RWPE2 (cell line): ENCODE measurements around the gene SH3D19.

Experiments used
- ATAC-seq: fragments of 200-7000 bp; cut with Tn5 transposase; 3 replicates; pipeline ENCODE4 v1.9.1; 2021; ENCODE audit warnings: low read depth
- DNase-seq: peaks from one replicate; pipeline ENCODE4 v3.0.0-alpha.2; 2020; ENCODE audit warnings: low spot score
- H3K27ac ChIP-seq: fragments of 450-650 bp; 2 replicates; pipeline ENCODE4 v1.5.1; 2017; ENCODE audit warnings: mild to moderate bottlenecking; ENCODE audit not compliant: poor library complexity, severe bottlenecking
- H3K27me3 ChIP-seq: fragments of 250-450 bp; sonication (Bioruptor Pico); 2 replicates; pipeline ENCODE4 v1.5.1; 2021; ENCODE audit warnings: mild to moderate bottlenecking, moderate library complexity; ENCODE audit not compliant: insufficient read depth, poor library complexity, severe bottlenecking
- H3K36me3 ChIP-seq: fragments of 250-450 bp; sonication (Bioruptor Pico); 2 replicates; pipeline ENCODE4 v1.5.1; 2020; ENCODE audit warnings: low read depth, mild to moderate bottlenecking, moderate library complexity
- H3K4me1 ChIP-seq: fragments of 250-450 bp; sonication (Bioruptor Pico); 2 replicates; pipeline ENCODE4 v1.5.1; 2021; ENCODE audit warnings: mild to moderate bottlenecking, moderate library complexity; ENCODE audit not compliant: insufficient read depth, poor library complexity, severe bottlenecking
- H3K4me3 ChIP-seq: fragments of 250-450 bp; sonication (Bioruptor Pico); 2 replicates; pipeline ENCODE4 v1.5.1; 2021; ENCODE audit warnings: mild to moderate bottlenecking, moderate library complexity; ENCODE audit not compliant: severe bottlenecking
- H3K9me3 ChIP-seq: fragments of 250-450 bp; sonication (Bioruptor Pico); 2 replicates; pipeline ENCODE4 v1.5.1; 2021; ENCODE audit warnings: mild to moderate bottlenecking, moderate library complexity; ENCODE audit not compliant: severe bottlenecking
- CTCF ChIP-seq: fragments of 450-650 bp; IDR thresholded peaks from one replicate; pipeline ENCODE4 v1.5.1; 2017; ENCODE audit warnings: mild to moderate bottlenecking, moderate library complexity; ENCODE audit not compliant: poor library complexity, severe bottlenecking

SH3D19 gene

GRCh38 chr4:151074416-151074916 is 250.9 kb downstream of the SH3D19 start:
- no peaks in the 10 kb centered on the region for H3K27me3 ChIP-seq
- peaks cover 3% of the 10 kb centered on the region for H3K4me1 ChIP-seq
- H3K27ac ChIP-seq = no peak overlapping the region
- no peaks in the 10 kb centered on the region for H3K36me3 ChIP-seq
- DNase-seq = no peak
- H3K4me3 ChIP-seq = no peak overlapping the region
- no peak for TF ChIP-seq CTCF
- H3K9me3 ChIP-seq = no peaks in the 10 kb centered on the region
- no peak for ATAC-seq
